Naive B cell (primary cell): ENCODE measurements around the gene TRAM2. TPM values are rescaled to one million over a fixed set of nuclear protein-coding genes. Genes with fewer than 3 reads are reported as not detected.

Experiments used
- ATAC-seq, 2 donors: fragments of 150-1000 bp; cut with Tn5 transposase; 2 replicates each; pipeline ENCODE4 v1.10.0; 2021; ENCODE audit warnings: low read depth in 2 of 2, mild to moderate bottlenecking in 2 of 2, moderate library complexity in 2 of 2
- DNase-seq: peaks from one replicate; pipeline ENCODE4 v3.0.0; 2022
- H3K27ac Mint-ChIP-seq, 6 donors: one replicate each; pipeline ENCODE4 v1.8.0; 2020 to 2022; ENCODE audit warnings: mild to moderate bottlenecking in 6 of 6, mixed read lengths in 6 of 6, moderate library complexity in 5 of 6, inconsistent platforms in 2 of 6
- H3K27me3 Mint-ChIP-seq, 3 donors: one replicate each; pipeline ENCODE4 v1.8.0; 2021 to 2022; ENCODE audit warnings: mixed read lengths in 3 of 3, mild to moderate bottlenecking in 1 of 3
- H3K36me3 Mint-ChIP-seq, 2 donors: one replicate each; pipeline ENCODE4 v1.8.0; 2020 to 2022; ENCODE audit warnings: mixed read lengths in 2 of 2, inconsistent platforms in 1 of 2, mild to moderate bottlenecking in 1 of 2
- H3K4me1 Mint-ChIP-seq, 3 donors: one replicate each; pipeline ENCODE4 v1.8.0; 2020 to 2022; ENCODE audit warnings: mixed read lengths in 3 of 3, inconsistent platforms in 1 of 3, mild to moderate bottlenecking in 1 of 3, moderate library complexity in 1 of 3
- H3K4me3 Mint-ChIP-seq, 8 donors: one replicate each; pipeline ENCODE4 v1.8.0; 2020 to 2022; ENCODE audit warnings: mild to moderate bottlenecking in 8 of 8, mixed read lengths in 8 of 8, moderate library complexity in 8 of 8, inconsistent platforms in 2 of 8
- H3K9me3 Mint-ChIP-seq, 7 donors: one replicate each; pipeline ENCODE4 v1.8.0; 2020 to 2022; ENCODE audit warnings: mixed read lengths in 7 of 7, mild to moderate bottlenecking in 5 of 7, inconsistent platforms in 2 of 7, moderate library complexity in 1 of 7
- polyA plus RNA-seq, 6 donors: library from polyadenylated mRNA; unstranded; fragments of 300-500 nt; fragmentation: Illumina TruSeq; gene quantifications; one replicate each; pipeline ENCODE4 v1.2.3, GENCODE V29; 2021; ENCODE audit warnings: low read depth in 6 of 6

Gene TRAM2
- polyA plus RNA-seq, 6 donors from 2014 or later: 1.4 to 3.9 (median 2.7) TPM

GRCh38 chr6:52509281-52510212 is 67.3 kb downstream of the TRAM2 start:
- Mint-ChIP-seq H3K27ac (peak overlapping the region in 2 of 6 donors; percentile 49 to 53), H3K4me3 (no peak overlapping the region), H3K4me1 (peaks cover 0 to 4% (median 0%) of the 10 kb centered on the region in 3 donors), H3K27me3 (no peaks in the 10 kb centered on the region), H3K9me3 (no peaks in the 10 kb centered on the region), H3K36me3 (peaks cover 26 to 38% of the 10 kb centered on the region in 2 donors)
- DNase-seq (no peak), ATAC-seq (no peak)

GRCh38 chr6:52508261-52508739 is 68.6 kb downstream of the TRAM2 start:
- peak overlapping the region in 1 of 6 donors; percentile 6 for H3K27ac Mint-ChIP-seq
- H3K27me3 Mint-ChIP-seq: no peaks in the 10 kb centered on the region
- ATAC-seq (no peak), DNase-seq (no peak)
- peaks cover 14 to 28% of the 10 kb centered on the region in 2 donors for H3K36me3 Mint-ChIP-seq
- no peaks in the 10 kb centered on the region for H3K9me3 Mint-ChIP-seq
- H3K4me3 Mint-ChIP-seq: no peak overlapping the region
- H3K4me1 Mint-ChIP-seq: peaks cover 0 to 2% (median 0%) of the 10 kb centered on the region in 3 donors

- H3K27ac Mint-ChIP-seq: no peak overlapping the region
- DNase-seq (no peak), ATAC-seq (no peak)
- H3K36me3 Mint-ChIP-seq: peaks cover 8 to 27% of the 10 kb centered on the region in 2 donors
- H3K9me3 Mint-ChIP-seq: no peaks in the 10 kb centered on the region
- no peaks in the 10 kb centered on the region for H3K27me3 Mint-ChIP-seq
- H3K4me1 Mint-ChIP-seq: peaks cover 0 to 2% (median 0%) of the 10 kb centered on the region in 3 donors
- no peak overlapping the region for H3K4me3 Mint-ChIP-seq
Measured at GRCh38 chr6:52507557-52508260, 69.2 kb downstream of the TRAM2 start.

- no peak overlapping the region for H3K4me3 Mint-ChIP-seq
- no peaks in the 10 kb centered on the region for H3K9me3 Mint-ChIP-seq
- ATAC-seq: no peak
- no peaks in the 10 kb centered on the region for H3K27me3 Mint-ChIP-seq
- H3K27ac Mint-ChIP-seq: peak overlapping the region in 3 of 6 donors; percentile 5 to 36 (median 25)
- DNase-seq: no peak
- peaks cover 0 to 4% (median 0%) of the 10 kb centered on the region in 3 donors for H3K4me1 Mint-ChIP-seq
- peaks cover 6 to 32% of the 10 kb centered on the region in 2 donors for H3K36me3 Mint-ChIP-seq
Measured at GRCh38 chr6:52506476-52506875, 70.4 kb downstream of the TRAM2 start.

- Mint-ChIP-seq H3K27me3 (no peaks in the 10 kb centered on the region), H3K4me3 (no peak overlapping the region), H3K27ac (peak overlapping the region in 1 of 6 donors; percentile 62), H3K9me3 (no peaks in the 10 kb centered on the region), H3K4me1 (peaks cover 0 to 4% (median 0%) of the 10 kb centered on the region in 3 donors), H3K36me3 (peaks cover 4 to 32% of the 10 kb centered on the region in 2 donors)
- DNase-seq (no peak), ATAC-seq (peak in 1 of 2 donors; percentile 20)
Measured at GRCh38 chr6:52505726-52506409, 71.0 kb downstream of the TRAM2 start.

- peaks cover 0 to 4% (median 0%) of the 10 kb centered on the region in 3 donors for H3K4me1 Mint-ChIP-seq
- DNase-seq: no peak
- no peak overlapping the region for H3K4me3 Mint-ChIP-seq
- H3K36me3 Mint-ChIP-seq: peaks cover 0 to 32% of the 10 kb centered on the region in 2 donors
- ATAC-seq: no peak
- H3K27me3 Mint-ChIP-seq: no peaks in the 10 kb centered on the region
- no peaks in the 10 kb centered on the region for H3K9me3 Mint-ChIP-seq
- peak overlapping the region in 2 of 6 donors; percentile 42 to 76 for H3K27ac Mint-ChIP-seq
Measured at GRCh38 chr6:52504782-52505136, 72.1 kb downstream of the TRAM2 start.

- no peaks in the 10 kb centered on the region for H3K27me3 Mint-ChIP-seq
- no peak for DNase-seq
- H3K9me3 Mint-ChIP-seq: no peaks in the 10 kb centered on the region
- H3K36me3 Mint-ChIP-seq: peaks cover 0 to 32% of the 10 kb centered on the region in 2 donors
- peaks cover 0 to 4% (median 0%) of the 10 kb centered on the region in 3 donors for H3K4me1 Mint-ChIP-seq
- no peak for ATAC-seq
- H3K4me3 Mint-ChIP-seq: peak overlapping the region in 1 of 8 donors; percentile 5
- peak overlapping the region in 3 of 6 donors; percentile 21 to 76 (median 49) for H3K27ac Mint-ChIP-seq
Measured at GRCh38 chr6:52503851-52504781, 72.7 kb downstream of the TRAM2 start.

GRCh38 chr6:52503323-52503747 is 73.5 kb downstream of the TRAM2 start:
- Mint-ChIP-seq H3K36me3 (peaks cover 0 to 27% of the 10 kb centered on the region in 2 donors), H3K27ac (peak overlapping the region in 1 of 6 donors; percentile 49), H3K9me3 (no peaks in the 10 kb centered on the region)

GRCh38 chr6:52502306-52503029 is 74.4 kb downstream of the TRAM2 start:
- H3K27ac Mint-ChIP-seq: peak overlapping the region in 2 of 6 donors; percentile 49 to 61
- no peaks in the 10 kb centered on the region for H3K27me3 Mint-ChIP-seq
- no peaks in the 10 kb centered on the region for H3K9me3 Mint-ChIP-seq
- no peak for ATAC-seq
- no peak overlapping the region for H3K4me3 Mint-ChIP-seq
- no peak for DNase-seq
- peaks cover 0 to 13% (median 10%) of the 10 kb centered on the region in 3 donors for H3K4me1 Mint-ChIP-seq
- peaks cover 0 to 18% of the 10 kb centered on the region in 2 donors for H3K36me3 Mint-ChIP-seq

More at GRCh38 chr6:52503323-52503747, 73.5 kb downstream of the TRAM2 start:
- Mint-ChIP-seq H3K27me3 (no peaks in the 10 kb centered on the region), H3K4me3 (no peak overlapping the region), H3K4me1 (peaks cover 0 to 6% (median 1%) of the 10 kb centered on the region in 3 donors)
- ATAC-seq: no peak
- DNase-seq: no peak

GRCh38 chr6:52500238-52501129 is 76.4 kb downstream of the TRAM2 start:
- Mint-ChIP-seq H3K27me3 (no peaks in the 10 kb centered on the region), H3K36me3 (peaks cover 0 to 18% of the 10 kb centered on the region in 2 donors), H3K4me3 (no peak overlapping the region), H3K27ac (peak overlapping the region in 1 of 6 donors; percentile 26), H3K4me1 (peaks cover 0 to 22% (median 11%) of the 10 kb centered on the region in 3 donors), H3K9me3 (no peaks in the 10 kb centered on the region)
- no peak for DNase-seq
- no peak for ATAC-seq

GRCh38 chr6:52499681-52500236 is 77.1 kb downstream of the TRAM2 start:
- no peak overlapping the region for H3K4me3 Mint-ChIP-seq
- H3K4me1 Mint-ChIP-seq: peaks cover 0 to 22% (median 11%) of the 10 kb centered on the region in 3 donors
- peaks cover 0 to 7% (median 5%) of the 10 kb centered on the region in 7 donors for H3K9me3 Mint-ChIP-seq

More at GRCh38 chr6:52499681-52500236, 77.1 kb downstream of the TRAM2 start:
- H3K27ac Mint-ChIP-seq: peak overlapping the region in 3 of 6 donors; percentile 26 to 94 (median 84)
- peaks cover 6 to 18% of the 10 kb centered on the region in 2 donors for H3K36me3 Mint-ChIP-seq
- ATAC-seq (no peak), DNase-seq (no peak)
- no peaks in the 10 kb centered on the region for H3K27me3 Mint-ChIP-seq
